ENCODE results near the gene DEFB132. TPM values are rescaled to one million over a fixed set of nuclear protein-coding genes. Genes with fewer than 3 reads are reported as not detected.

DEFB132 gene
- total and polyA plus RNA-seq, 2 of the 13 experiments (the other 11 are each of a cell fraction or from before 2014, with no cell fraction given) = not detected

- TF ChIP-seq, protein P1, sequence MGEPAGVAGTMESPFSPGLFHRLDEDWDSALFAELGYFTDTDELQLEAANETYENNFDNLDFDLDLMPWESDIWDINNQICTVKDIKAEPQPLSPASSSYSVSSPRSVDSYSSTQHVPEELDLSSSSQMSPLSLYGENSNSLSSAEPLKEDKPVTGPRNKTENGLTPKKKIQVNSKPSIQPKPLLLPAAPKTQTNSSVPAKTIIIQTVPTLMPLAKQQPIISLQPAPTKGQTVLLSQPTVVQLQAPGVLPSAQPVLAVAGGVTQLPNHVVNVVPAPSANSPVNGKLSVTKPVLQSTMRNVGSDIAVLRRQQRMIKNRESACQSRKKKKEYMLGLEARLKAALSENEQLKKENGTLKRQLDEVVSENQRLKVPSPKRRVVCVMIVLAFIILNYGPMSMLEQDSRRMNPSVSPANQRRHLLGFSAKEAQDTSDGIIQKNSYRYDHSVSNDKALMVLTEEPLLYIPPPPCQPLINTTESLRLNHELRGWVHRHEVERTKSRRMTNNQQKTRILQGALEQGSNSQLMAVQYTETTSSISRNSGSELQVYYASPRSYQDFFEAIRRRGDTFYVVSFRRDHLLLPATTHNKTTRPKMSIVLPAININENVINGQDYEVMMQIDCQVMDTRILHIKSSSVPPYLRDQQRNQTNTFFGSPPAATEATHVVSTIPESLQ (CRISPR knock-in tag; conservative IDR thresholded peaks at IDR 0.05) = no peak
- TF ChIP-seq IRF2 (CRISPR knock-in tag; IDR thresholded peaks at IDR 0.05) (0 out of 2 replicates have a peak, but pooled peaks have one; percentile 36), GATAD1 (CRISPR knock-in tag; IDR thresholded peaks at IDR 0.05) (0 out of 2 replicates have a peak, but pooled peaks have one; percentile 52), MIER3 (CRISPR knock-in tag; IDR thresholded peaks at IDR 0.05; ENCODE audit: borderline replicate concordance) (peak; percentile 77), FOXP1 (IDR thresholded peaks at IDR 0.05) (no peak), FOXP1 (CRISPR knock-in tag; IDR thresholded peaks at IDR 0.05) (no peak), MLX (CRISPR knock-in tag; IDR thresholded peaks at IDR 0.05) (0 out of 2 replicates have a peak, but pooled peaks have one; percentile 14), BCL6 (CRISPR knock-in tag; IDR thresholded peaks at IDR 0.05) (0 out of 2 replicates have a peak, but pooled peaks have one; percentile 17), FOSL2 (CRISPR knock-in tag; IDR thresholded peaks at IDR 0.05) (peak; percentile 29; the same call in 1 of the 2 replicates), ZNF83 (CRISPR knock-in tag; IDR thresholded peaks at IDR 0.05; ENCODE audit: borderline replicate concordance) (no peak), ZNF383 (CRISPR knock-in tag; IDR thresholded peaks at IDR 0.05; ENCODE audit: borderline replicate concordance) (peak; percentile 45; the same call in 1 of the 2 replicates), ZSCAN29 (CRISPR knock-in tag; conservative IDR thresholded peaks at IDR 0.05) (0 out of 2 replicates have a peak, but pooled peaks have one; percentile 43), RERE (CRISPR knock-in tag; IDR thresholded peaks at IDR 0.05; ENCODE audit: low read depth) (no peak), TBP (CRISPR knock-in tag; IDR thresholded peaks at IDR 0.05) (0 out of 2 replicates have a peak, but pooled peaks have one; percentile 26), GATA4 (IDR thresholded peaks at IDR 0.05; ENCODE audit: borderline replicate concordance, low read depth) (no peak)
- TF ChIP-seq, protein P2, sequence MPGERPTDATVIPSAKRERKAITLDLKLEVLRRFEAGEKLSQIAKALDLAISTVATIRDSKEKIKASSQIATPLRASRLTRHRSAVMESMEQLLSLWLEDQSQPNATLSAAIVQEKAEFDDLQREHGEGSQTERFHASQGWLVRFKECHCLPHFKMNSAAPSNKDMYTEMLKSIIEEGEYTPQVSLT (CRISPR knock-in tag; IDR thresholded peaks at IDR 0.05; ENCODE audit: borderline replicate concordance, low read depth) = no peak
- TF ChIP-seq, protein P3, sequence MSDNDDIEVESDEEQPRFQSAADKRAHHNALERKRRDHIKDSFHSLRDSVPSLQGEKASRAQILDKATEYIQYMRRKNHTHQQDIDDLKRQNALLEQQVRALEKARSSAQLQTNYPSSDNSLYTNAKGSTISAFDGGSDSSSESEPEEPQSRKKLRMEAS (IDR thresholded peaks at IDR 0.05) = peak; percentile 31; the same call in 1 of the 2 replicates
- TF ChIP-seq, protein P4, sequence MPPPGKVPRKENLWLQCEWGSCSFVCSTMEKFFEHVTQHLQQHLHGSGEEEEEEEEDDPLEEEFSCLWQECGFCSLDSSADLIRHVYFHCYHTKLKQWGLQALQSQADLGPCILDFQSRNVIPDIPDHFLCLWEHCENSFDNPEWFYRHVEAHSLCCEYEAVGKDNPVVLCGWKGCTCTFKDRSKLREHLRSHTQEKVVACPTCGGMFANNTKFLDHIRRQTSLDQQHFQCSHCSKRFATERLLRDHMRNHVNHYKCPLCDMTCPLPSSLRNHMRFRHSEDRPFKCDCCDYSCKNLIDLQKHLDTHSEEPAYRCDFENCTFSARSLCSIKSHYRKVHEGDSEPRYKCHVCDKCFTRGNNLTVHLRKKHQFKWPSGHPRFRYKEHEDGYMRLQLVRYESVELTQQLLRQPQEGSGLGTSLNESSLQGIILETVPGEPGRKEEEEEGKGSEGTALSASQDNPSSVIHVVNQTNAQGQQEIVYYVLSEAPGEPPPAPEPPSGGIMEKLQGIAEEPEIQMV (CRISPR knock-in tag; IDR thresholded peaks at IDR 0.05; ENCODE audit: low read depth) = peak; percentile 68; the same call in 1 of the 2 replicates
Measured at GRCh38 chr20:258963-259362, 1.4 kb downstream of the DEFB132 start (continued).

All from HepG2 (cell line).